ENCODE results near the gene RFX2.
"Not testable (repeated sequence)": the region's sequence is repeated elsewhere in the genome, so short reads cannot be mapped to it uniquely, and the experiment has no call there.

The RFX2 gene

DNA sequence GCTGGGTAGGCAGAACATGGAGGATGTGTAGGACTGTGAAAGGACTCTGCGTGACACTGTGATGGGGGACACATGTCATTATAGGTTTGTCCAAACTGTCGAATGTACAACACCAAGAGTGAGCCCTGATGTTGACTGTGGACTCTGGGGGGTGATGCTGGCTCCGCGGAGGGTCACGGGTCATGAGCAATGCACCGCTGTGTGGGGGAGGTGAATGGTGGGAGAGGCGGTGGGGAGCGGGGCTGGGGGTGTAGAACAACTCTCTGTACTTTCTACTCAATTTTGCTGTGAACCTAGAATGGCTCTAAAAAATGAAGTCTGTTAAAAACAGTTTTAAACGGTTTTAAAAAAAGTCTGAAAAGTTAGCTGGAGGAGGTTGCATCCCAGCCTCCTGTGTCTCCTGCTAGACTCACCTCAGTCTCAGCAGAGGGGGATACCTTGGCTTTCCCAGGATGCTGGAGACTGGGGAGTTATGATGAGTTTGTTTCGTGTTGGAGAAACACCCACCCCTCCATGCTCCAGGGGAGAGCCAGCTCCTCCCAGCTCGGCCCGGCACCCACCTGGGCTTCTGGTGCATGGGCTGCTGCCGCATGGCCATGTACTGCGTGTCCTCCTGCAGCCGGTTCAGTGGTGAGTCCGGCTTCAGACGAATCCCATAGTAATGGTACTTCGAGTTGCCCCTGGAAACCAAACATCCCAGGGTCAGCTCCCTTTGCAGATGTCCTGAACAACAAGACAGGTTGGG lies 97.7 kb downstream of the RFX2 start:
- DNase-seq (ENCODE audit: low spot score): no peak

GRCh38 chr19:6011794-6012193 lies 98.5 kb downstream of the RFX2 start:
- DNase-seq (ENCODE audit: low spot score): no peak

DNA sequence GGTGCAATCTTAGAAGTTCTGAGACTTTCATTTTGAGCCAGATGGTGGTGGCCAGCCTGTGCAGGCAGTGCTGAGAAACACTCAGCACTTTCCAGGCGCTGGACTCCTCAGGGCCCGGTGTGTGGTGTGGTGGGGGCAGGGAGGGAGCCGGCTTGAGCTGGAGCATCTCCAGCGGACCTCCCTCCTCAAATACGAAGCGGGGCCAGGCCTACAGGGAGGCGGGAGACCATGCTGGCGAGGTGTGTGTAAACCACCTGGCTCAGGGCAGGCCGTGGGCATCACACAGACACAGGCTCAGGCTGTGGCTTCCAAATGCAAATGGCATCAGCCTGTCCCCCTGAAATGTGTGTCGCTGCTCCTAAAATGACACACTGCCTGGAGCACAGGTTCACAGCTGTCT lies 99.1 kb downstream of the RFX2 start:
- DNase-seq (ENCODE audit: low spot score): no peak

GRCh38 chr19:6010107-6010506 lies 100.2 kb downstream of the RFX2 start:
- DNase-seq (ENCODE audit: low spot score): no peak

DNA sequence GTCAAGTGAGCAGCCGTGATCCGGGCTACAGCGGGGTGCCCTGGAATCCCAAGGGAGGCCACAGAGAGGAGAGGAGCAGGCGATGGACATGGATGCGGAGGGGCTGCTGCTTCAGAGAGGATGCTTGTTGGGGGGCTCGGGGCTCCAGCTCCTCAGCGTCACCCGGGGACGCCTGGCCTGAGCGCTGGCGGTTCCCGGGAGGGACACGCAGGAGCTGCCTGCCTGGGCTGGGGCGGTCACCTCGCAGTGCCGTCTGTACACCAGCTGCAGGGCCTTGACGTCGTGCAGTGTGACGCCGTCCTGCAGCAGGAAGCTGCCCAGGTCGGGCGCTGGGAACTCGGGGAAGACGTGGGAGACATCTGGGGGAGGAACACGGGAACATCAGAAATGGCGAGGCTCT lies 102.4 kb downstream of the RFX2 start:
- DNase-seq (ENCODE audit: low spot score): no peak

DNA sequence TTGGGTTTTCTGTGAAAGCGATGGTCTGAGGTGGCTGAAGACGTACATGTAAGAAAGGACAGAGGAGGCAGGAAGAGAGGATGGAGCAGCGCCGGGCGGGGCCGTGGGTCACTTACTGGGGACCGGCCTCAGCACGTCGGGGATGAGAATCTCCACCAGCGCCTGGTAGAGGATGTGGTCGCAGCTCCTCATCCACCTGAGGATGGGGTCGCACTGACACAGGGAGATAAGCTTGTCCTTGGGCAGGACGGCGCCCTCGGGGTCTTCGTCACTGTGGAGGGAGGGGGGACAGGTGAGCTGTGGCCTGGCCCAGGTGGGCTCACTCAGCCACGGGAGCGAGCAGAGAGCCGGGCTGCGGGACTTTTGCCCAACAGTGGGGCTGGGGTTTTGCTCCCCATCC lies 103.4 kb downstream of the RFX2 start:
- no peak for DNase-seq (ENCODE audit: low spot score)

DNA sequence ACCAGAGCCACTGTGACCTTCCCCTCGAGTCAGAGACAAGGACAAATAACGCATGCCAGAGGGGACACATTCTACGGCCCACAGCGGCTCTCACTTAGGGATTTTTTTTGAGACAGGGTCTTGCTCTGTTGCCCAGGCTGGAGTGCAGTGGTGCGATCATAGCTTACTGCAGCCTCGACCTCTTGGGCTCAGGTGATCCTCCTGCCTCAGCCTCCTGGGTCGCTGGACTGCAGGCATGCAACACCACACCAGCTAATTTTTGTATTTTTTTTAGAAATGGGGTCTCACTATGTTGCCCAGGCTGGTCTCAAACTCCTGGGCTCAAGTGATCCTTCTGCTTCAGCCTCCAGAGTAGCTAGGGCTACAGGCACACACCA lies 104.2 kb downstream of the RFX2 start:
- DNase-seq (ENCODE audit: low spot score): not testable (repeated sequence)

GRCh38 chr19:6005321-6006069 lies 104.8 kb downstream of the RFX2 start:
- DNase-seq (ENCODE audit: low spot score): no peak

DNA sequence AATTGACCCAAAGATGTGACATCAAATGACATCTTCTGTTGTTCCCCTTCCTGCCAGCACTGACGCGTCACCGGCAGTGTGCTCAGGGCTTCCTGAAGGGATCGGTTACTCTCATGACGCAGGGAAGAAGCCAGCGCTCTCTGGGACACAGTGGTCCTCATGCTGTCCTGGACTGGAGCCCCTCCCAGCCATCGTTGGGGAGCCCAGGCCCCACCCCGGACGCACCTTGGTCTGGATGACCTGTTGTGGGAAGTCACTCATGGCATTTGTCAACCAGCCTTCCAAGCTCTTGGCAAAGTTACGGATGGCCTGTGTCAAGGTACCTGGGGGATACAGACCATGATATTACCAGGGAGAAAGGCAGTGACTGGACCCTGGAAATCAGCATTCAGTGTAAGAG lies 106.3 kb downstream of the RFX2 start:
- no peak for DNase-seq (ENCODE audit: low spot score)

DNA sequence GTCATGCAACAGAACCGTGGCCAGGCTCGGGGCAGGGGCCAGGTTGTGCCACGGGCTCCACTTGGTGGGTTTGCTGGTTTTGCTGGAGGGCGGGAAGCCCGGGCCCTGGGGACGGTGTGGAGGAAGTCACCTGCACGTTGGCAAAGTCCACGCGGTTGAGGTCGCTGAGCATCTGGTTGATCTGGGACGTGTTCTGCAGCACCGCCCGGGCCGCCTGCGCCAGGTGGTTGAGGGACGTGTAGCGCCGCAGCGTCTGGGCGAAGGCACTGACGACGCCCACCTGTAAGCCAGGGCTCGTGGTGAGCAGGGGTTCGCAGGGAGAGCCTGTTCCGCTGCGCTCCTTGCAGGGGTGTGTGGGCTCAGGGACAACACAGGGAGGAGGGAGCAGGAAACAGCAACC lies 107.7 kb downstream of the RFX2 start:
- no peak for DNase-seq (ENCODE audit: low spot score)

GRCh38 chr19:6000228-6000847 lies 110.0 kb downstream of the RFX2 start:
- DNase-seq (ENCODE audit: low spot score): no peak

GRCh38 chr19:5999693-6000092 lies 110.6 kb downstream of the RFX2 start:
- DNase-seq (ENCODE audit: low spot score): no peak

GRCh38 chr19:5997371-5997770 lies 112.9 kb downstream of the RFX2 start:
- DNase-seq (ENCODE audit: low spot score): no peak

- no peak for DNase-seq (ENCODE audit: low spot score)
Measured at GRCh38 chr19:5996623-5997320, 113.5 kb downstream of the RFX2 start.

DNA sequence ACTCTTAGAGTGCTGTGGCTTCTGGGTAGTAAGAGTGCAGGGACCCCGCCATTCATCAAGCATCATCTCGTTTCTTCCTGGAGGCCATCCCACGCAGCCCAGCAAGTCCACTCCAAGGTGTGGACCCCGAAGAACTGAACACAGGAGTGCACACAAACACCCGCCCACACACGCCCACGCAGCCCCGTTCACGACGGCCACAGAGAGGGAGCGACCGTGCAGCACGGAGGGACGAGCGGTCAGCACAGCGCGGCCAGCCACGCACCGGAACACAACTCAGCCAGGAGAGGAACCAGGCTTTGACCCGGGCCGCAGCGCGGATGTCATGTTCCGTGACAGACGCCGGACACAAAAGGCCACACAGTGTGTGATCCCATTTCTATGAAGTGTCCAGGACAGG lies 114.2 kb downstream of the RFX2 start:
- DNase-seq (ENCODE audit: low spot score): no peak

- DNase-seq (ENCODE audit: low spot score): no peak
Measured at GRCh38 chr19:5995606-5996005, 114.7 kb downstream of the RFX2 start.

GRCh38 chr19:5994405-5995165 lies 115.7 kb downstream of the RFX2 start:
- DNase-seq (ENCODE audit: low spot score): no peak

DNA sequence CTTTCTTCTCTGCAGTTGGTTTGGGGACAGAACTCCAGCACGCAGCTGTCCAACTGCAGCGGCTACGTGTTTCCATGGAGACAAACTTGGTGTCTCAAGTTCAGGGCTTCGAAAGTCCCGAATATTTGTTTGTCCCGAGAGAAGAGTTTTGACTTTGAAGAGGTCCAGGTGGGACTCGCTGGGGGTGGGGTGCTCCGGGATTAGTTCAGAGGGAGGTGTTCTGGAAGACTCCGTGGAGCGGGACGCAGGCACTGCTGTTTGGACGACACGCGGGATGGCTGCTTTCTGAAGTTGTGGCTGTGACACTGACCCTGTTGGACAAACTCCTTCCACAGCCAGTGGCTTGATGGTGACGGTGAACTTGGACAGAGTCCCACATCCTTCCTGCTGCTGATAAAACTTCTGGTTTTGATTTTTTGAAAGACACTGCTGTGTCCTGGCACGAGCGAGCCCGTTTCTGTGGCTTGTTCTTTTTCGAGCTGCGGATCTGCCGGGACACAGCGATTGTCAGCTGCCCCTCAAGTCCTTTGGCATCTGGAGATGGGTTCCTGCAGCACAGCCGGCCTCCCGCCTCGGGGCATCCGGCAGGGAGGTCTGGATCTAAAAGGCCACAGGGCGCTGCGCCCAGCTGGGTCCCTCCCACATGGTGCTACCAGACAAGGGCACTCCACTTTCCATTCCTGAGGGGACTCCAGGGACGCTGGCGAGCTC lies 116.5 kb downstream of the RFX2 start:
- no peak for DNase-seq (ENCODE audit: low spot score)

DNA sequence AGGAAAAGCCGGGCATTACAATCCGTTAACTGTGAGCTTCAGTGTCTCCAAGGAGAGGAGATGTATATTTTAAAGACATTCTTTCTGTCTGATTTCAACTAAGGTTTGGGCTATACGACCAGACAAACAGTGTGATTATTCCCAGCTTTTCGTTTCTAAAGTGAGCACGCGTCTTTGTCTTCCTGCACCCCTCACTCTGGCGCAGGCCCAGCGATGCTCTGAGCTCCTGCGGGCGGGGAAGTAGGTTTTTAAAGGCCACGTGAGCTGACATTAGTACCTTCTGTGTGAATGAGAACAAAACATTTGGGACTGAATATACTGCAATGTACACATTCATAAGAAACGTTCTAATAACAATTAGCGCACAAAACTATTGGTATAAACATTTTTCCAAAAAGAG lies 117.1 kb downstream of the RFX2 start:
- DNase-seq (ENCODE audit: low spot score): no peak

- DNase-seq (ENCODE audit: low spot score): no peak
Measured at GRCh38 chr19:5992756-5993155, 117.5 kb downstream of the RFX2 start.

DNA sequence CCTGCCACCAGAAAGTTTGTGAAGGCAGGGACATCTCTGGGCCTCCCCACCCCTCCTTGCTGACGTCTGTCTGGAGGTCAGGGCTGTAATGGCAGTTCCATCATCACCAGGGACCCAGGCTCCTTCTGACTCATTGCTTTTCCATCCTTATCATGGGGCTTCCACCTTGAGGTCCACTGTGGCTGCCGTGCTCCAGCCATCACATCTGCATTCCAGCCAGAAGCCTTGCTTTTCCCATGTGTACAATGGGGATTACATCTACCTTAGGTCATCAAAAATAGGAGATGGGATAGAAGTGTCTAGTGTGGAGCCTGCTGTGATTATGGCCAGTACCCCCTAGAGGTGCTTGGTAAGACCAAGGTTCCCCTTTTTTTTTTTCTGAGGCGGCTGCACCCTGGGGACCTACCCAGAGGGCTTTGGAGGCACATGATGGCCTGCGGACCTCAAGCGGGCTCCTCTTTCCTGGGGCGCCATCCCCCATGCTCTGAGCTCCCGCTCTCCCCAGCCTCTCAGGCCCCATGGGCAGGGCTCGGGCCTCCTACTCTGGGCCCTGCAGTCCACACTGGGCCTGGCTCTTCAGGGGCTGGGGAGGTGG lies 119.0 kb downstream of the RFX2 start:
- no peak for DNase-seq (ENCODE audit: low spot score)

Data from activated CD4-positive, alpha-beta T cell treated with anti-CD3 and anti-CD28 coated beads, Interleukin-2, Interleukin-4, amounts not matched to agents 100 ng/mL and 50 ng/mL, durations not matched to agents 16 hours and 8 hours (primary cell).